NCI-H748 (cell line): Measurements from ENCODE around the gene SLC49A3.
A peak's percentile ranks its signal among the peaks of the same experiment; 100 is the strongest.

ENCODE experiments used
- DNase-seq: peaks from one replicate; lab custom pipeline; 2025; ENCODE audit not compliant: unreplicated experiment; lab: John Stamatoyannopoulos, UW

The SLC49A3 gene

GRCh38 chr4:666822-667544 lies 22.0 kb downstream of the SLC49A3 start:
- no peak for DNase-seq

- no peak for DNase-seq
Observed at GRCh38 chr4:666436-666810, 22.5 kb downstream of the SLC49A3 start.

- no peak for DNase-seq
Observed at GRCh38 chr4:665751-666435, 23.1 kb downstream of the SLC49A3 start.

- DNase-seq: no peak
Observed at GRCh38 chr4:665381-665750, 23.6 kb downstream of the SLC49A3 start.

- no peak for DNase-seq
Observed at GRCh38 chr4:664713-665231, 24.2 kb downstream of the SLC49A3 start.

GRCh38 chr4:663438-664428 lies 25.2 kb downstream of the SLC49A3 start:
- DNase-seq: peak; percentile 53

- DNase-seq: no peak
Observed at GRCh38 chr4:663046-663437, 25.9 kb downstream of the SLC49A3 start.

- no peak for DNase-seq
Observed at GRCh38 chr4:661881-662761, 26.8 kb downstream of the SLC49A3 start.

- DNase-seq: no peak
Observed at GRCh38 chr4:661231-661630, 27.7 kb downstream of the SLC49A3 start.

- no peak for DNase-seq
Observed at GRCh38 chr4:660401-660800, 28.6 kb downstream of the SLC49A3 start.

- no peak for DNase-seq
Observed at GRCh38 chr4:659851-660250, 29.1 kb downstream of the SLC49A3 start.

- no peak for DNase-seq
Observed at GRCh38 chr4:658681-659667, 30.0 kb downstream of the SLC49A3 start.

- DNase-seq: no peak
Observed at GRCh38 chr4:657834-658667, 30.9 kb downstream of the SLC49A3 start.

GRCh38 chr4:657338-657833 lies 31.6 kb downstream of the SLC49A3 start:
- DNase-seq: no peak

GRCh38 chr4:656436-657337 lies 32.3 kb downstream of the SLC49A3 start:
- DNase-seq: no peak

- DNase-seq: no peak
Observed at GRCh38 chr4:655464-656151, 33.3 kb downstream of the SLC49A3 start.
